Ovary (tissue), 9 donors: ENCODE measurements around the gene UBA52. TPM values are rescaled to one million over a fixed set of nuclear protein-coding genes. Genes with fewer than 3 reads are reported as not detected.

Experiments used
- DNase-seq, 5 donors: peaks; one replicate each; pipeline ENCODE4 v3.0.0-alpha.2; 2019 to 2020
- H3K27ac ChIP-seq, 2 donors: fragments of 200-600 bp; one replicate each; pipeline versions ENCODE4 v1.5.1 to v1.8.0; 2019 to 2022
- H3K27me3 ChIP-seq: fragments of 200-600 bp; one replicate; pipeline ENCODE4 v1.8.0; 2022
- H3K36me3 ChIP-seq: fragments of 200-600 bp; sonication (generic); one replicate; pipeline ENCODE4 v1.5.1; 2019
- H3K4me1 ChIP-seq: one replicate; pipeline ENCODE4 v1.8.1; 2013; ENCODE audit warnings: mild to moderate bottlenecking, moderate library complexity; ENCODE audit not compliant: insufficient read depth
- H3K4me3 ChIP-seq: fragments of 200-600 bp; sonication (generic); one replicate; pipeline ENCODE4 v1.5.1; 2017
- H3K9me3 ChIP-seq, 2 donors: fragments of 200-600 bp in 1 of 2; sonication (generic) in 1 of 2; one replicate each; pipeline versions ENCODE4 v1.5.1 to v1.8.1; 2013 to 2019; ENCODE audit warnings: mild to moderate bottlenecking in 1 of 2, moderate library complexity in 1 of 2
- EP300 ChIP-seq: sonication (generic); formaldehyde crosslinking; IDR thresholded peaks from one replicate; pipeline ENCODE4 v1.6.1; 2017; ENCODE audit warnings: antibody characterized with exemption
- POLR2A ChIP-seq: fragments of 450-650 bp; IDR thresholded peaks from one replicate; pipeline ENCODE4 v1.6.1; 2017; ENCODE audit warnings: antibody characterized with exemption, mild to moderate bottlenecking, moderate library complexity
- WGBS, 3 donors: extraction: QIAGEN DNeasy Blood & Tissue Kit in 1 of 3; methylation state at CpG; one replicate each; pipeline versions ENCODE4 v1.1.5 to v1.1.7; 2013 to 2017; 5-methylcytosine and 5-hydroxymethylcytosine counted together
- intact Hi-C, 4 donors: fragments of 100-400 bp; cut with DNase I; formaldehyde crosslinking; loops; one replicate each; pipeline versions ENCODE4 v1.11.0 to v1.15.1; 2022 to 2023
- polyA plus RNA-seq, 2 donors: library from polyadenylated mRNA; stranded (reverse); fragments of 200-250 nt in 1 of 2; fragments of 350-450 nt in 1 of 2; fragmentation: Illumina TruSeq in 1 of 2; extraction: RNeasy Lipid Tissue Mini Kit (QIAGEN cat#74804) in 1 of 2; gene quantifications; one replicate each; pipeline ENCODE4 v1.2.3, GENCODE V29; 2013 to 2014
- total RNA-seq, 7 donors: library from RNA; depleted of rRNA in 2 of 7; stranded (reverse); fragments of >200 nt in 2 of 7; fragmentation: NEBNext Ultra II Directional in 3 of 7; extraction: Animal tissue kit (Norgen Biotek cat#: 25700) in 3 of 7; gene quantifications; one replicate each; pipeline versions ENCODE4 v1.1.0 to v1.2.4, GENCODE V29; 2016 to 2023
- TF ChIP-seq, protein P1 (sequence below), 3 donors: fragments of 450-650 bp in 2 of 3; fragments of 200-600 bp in 1 of 3; IDR thresholded peaks; one replicate each; pipeline versions ENCODE4 v1.5.1 to v1.8.0; 2016 to 2022; ENCODE audit warnings: antibody characterized with exemption in 3 of 3, mild to moderate bottlenecking in 1 of 3
- donor health status: DM: no; HTN: no; CAD: no; lungs with moderate emphysema.
- donor health status: DM: no; HTN: no; CAD: no.
- donor health status: Bipolar disorder and iron deficiency.
- donor health status: DM: yes; HTN: yes; CAD: no.
- donor health status: DM: no; HTN: no; CAD: no.
- donor health status: DM: yes; HTN: yes; CAD: no.

The UBA52 gene
- total and polyA plus RNA-seq, 9 donors = 1,269 to 1,882 (median 1,409) TPM

DNA sequence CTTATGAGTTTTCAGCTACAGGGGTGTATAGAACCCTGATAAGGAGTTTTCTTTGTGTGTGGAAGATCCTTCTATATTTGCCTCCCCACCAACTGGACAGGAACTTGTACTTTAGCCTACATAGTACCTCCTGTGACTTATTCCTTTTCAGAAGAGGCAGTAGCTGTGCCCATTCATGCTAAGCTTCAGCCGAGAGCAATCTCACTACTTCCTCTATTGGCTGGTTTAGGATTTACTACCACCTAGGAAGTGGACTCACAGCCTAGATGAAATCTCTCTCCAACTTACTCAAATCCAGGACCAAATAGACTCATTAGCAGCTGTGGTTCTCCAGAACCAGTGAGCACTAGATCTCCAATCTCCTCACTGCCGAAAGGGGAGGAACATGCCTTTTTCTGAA is 14.6 kb downstream of the UBA52 start:
- TF ChIP-seq EP300 = no peak
- TF ChIP-seq POLR2A = no peak
- TF ChIP-seq, protein P1, sequence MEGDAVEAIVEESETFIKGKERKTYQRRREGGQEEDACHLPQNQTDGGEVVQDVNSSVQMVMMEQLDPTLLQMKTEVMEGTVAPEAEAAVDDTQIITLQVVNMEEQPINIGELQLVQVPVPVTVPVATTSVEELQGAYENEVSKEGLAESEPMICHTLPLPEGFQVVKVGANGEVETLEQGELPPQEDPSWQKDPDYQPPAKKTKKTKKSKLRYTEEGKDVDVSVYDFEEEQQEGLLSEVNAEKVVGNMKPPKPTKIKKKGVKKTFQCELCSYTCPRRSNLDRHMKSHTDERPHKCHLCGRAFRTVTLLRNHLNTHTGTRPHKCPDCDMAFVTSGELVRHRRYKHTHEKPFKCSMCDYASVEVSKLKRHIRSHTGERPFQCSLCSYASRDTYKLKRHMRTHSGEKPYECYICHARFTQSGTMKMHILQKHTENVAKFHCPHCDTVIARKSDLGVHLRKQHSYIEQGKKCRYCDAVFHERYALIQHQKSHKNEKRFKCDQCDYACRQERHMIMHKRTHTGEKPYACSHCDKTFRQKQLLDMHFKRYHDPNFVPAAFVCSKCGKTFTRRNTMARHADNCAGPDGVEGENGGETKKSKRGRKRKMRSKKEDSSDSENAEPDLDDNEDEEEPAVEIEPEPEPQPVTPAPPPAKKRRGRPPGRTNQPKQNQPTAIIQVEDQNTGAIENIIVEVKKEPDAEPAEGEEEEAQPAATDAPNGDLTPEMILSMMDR (IDR thresholded peaks at IDR 0.05) = no peak
- intact Hi-C loops = loop anchor here in 1 of 4 donors (5.0 kb wide), 2 partner anchors 119 to 134 kb away; no protein-coding TSS in a partner anchor
- 38 to 56% (median 42%) methylated on average over 2 of the region's 2 CpGs for WGBS, 3 donors
- H3K4me1 ChIP-seq = peaks cover 18% of the 10 kb centered on the region
- no peak for DNase-seq
- H3K27me3 ChIP-seq = no peaks in the 10 kb centered on the region
- no peaks in the 10 kb centered on the region for H3K9me3 ChIP-seq
- H3K36me3 ChIP-seq = no peaks in the 10 kb centered on the region
- H3K4me3 ChIP-seq = no peak overlapping the region
- H3K27ac ChIP-seq = no peak overlapping the region

DNA sequence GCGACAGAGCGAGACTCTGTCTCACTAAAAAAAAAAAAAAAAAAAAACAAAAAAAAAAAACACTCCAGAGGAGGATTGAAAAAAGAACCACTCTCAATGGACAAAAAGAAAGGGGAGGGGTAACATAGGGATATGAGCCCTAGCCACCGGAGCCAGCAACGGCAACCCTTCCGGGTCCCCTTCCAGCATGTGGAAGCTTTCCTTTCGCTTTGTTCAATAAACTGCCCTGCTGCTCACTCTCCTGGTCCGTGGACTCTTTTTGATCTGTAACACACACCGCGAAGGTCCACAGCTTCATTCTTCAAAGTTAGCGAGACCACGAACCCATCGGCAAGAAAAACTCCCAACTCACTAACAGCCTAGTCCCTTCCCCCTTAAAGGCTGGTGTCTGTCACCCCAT is 15.9 kb downstream of the UBA52 start:
- Histone ChIP-seq H3K27me3 (no peaks in the 10 kb centered on the region), H3K27ac (no peak overlapping the region), H3K4me3 (no peak overlapping the region), H3K9me3 (no peaks in the 10 kb centered on the region), H3K36me3 (no peaks in the 10 kb centered on the region), H3K4me1 (peaks cover 18% of the 10 kb centered on the region)
- intact Hi-C loops = loop anchor here in 1 of 4 donors (5.0 kb wide), 2 partner anchors 120 to 135 kb away; no protein-coding TSS in a partner anchor
- WGBS, 3 donors = 82 to 92% (median 85%) methylated on average over 12 of the region's 12 CpGs
- no peak for DNase-seq
- no peak for TF ChIP-seq POLR2A
- no peak for TF ChIP-seq EP300
- TF ChIP-seq, protein P1 (IDR thresholded peaks at IDR 0.05) = no peak

DNA sequence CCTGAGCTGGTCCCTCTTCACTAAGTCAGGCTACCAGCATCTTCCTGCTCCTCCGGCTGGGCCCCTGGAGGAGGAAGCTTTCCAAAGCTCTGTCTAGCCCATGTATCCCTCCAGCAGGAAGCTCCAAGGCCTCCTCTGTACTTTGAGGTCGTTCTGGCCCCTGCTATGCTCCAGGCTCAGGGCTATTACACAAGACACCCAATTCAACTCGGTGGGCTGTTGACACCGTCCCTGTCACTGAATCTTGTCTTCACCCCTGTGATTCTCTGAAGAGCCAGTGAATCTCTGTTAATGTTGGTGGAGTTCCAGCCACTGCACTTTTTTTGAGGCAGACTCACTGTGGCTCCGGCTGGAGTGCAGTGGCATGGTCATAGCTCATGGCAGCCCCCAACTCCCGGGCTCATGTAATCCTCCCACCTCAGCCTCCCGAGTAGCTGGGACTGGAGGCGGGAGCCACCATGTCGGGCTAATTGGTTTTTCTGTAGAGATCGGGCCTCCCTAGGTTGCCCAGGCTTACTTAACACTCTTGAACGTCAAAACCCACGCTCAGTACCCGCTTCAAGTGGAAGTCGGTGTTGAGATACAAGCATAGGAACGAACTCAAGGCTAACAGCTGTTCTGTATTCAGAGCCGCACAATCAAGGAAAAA is 16.4 kb downstream of the UBA52 start:
- Histone ChIP-seq H3K4me3 (peak overlapping the region; percentile 68), H3K27ac (peak overlapping the region; percentile 1 to 72), H3K27me3 (no peaks in the 10 kb centered on the region), H3K36me3 (no peaks in the 10 kb centered on the region), H3K9me3 (no peaks in the 10 kb centered on the region), H3K4me1 (peaks cover 18% of the 10 kb centered on the region)
- no peak for DNase-seq
- intact Hi-C loops = loop anchor here in 1 of 4 donors (5.0 kb wide), 2 partner anchors 121 to 136 kb away; no protein-coding TSS in a partner anchor
- WGBS, 3 donors = 11 to 18% (median 14%) methylated on average over 16 of the region's 16 CpGs
- no peak for TF ChIP-seq EP300
- TF ChIP-seq POLR2A = no peak
- TF ChIP-seq, protein P1 (IDR thresholded peaks at IDR 0.05) = no peak

DNA sequence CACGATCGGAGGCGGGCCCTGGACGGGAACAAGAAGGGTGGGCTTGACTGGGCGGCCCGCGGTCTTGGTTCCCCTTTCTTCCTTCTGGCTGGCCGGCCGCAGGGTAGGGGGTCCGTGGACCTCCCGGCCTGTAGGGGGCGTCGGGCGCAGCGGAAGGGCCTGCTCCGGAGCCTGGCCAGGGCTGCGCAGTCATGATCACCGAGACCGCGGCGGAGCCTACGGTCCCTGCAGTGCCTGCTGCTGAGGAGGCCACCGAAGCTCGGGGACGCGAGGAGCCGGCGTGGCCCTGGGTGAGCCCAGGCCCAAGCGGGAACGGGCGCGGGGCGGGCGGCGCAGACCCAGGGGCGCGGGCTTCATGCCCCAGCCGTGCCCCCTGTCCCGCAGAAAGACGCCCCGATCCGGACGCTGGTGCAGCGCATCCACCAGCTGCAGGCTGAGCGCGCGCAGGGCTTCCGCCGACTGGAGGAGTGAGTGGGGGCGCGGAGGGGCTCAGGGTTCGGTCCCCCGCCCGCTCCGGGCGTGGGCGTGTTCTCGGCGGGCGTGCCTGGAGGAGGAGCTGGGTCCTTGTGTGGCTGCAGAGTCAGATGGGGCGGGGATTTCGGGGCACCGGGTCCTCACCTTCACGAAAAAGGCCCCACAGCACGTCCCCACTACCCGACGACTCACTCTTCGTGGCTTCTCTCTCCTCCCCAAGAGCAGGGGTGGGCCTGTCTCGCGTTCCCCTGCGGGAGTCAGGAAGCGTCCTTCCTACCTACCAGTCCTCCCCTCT is 17.1 kb downstream of the UBA52 start, which contains the start of gene REX1BD:
TSS of gene REX1BD (plus strand) at position 188 of the 769 bp plus-strand sequence. CDS start at position 192, 4 bp downstream.
- peaks cover 19% of the 10 kb centered on the region for H3K4me1 ChIP-seq
- intact Hi-C loops = loop anchor here in 1 of 4 donors (5.0 kb wide), 2 partner anchors 121 to 136 kb away; no protein-coding TSS in a partner anchor
- H3K36me3 ChIP-seq = no peaks in the 10 kb centered on the region
- peak within 1 kb of the TSS; percentile 1 to 72 for H3K27ac ChIP-seq
- 0 to 1% (median 0%) methylated on average over 56 to 72 of the region's 72 CpGs for WGBS, 3 donors
- H3K4me3 ChIP-seq = peak within 1 kb of the TSS; percentile 68
- TF ChIP-seq EP300 (no peak), POLR2A (peak; percentile 45)
- TF ChIP-seq, protein P1 (IDR thresholded peaks at IDR 0.05) = peak; percentile 86 to 91 (median 87)
- DNase-seq = peak; percentile 81 to 90 (median 88)
- H3K27me3 ChIP-seq = no peaks in the 10 kb centered on the region
- no peaks in the 10 kb centered on the region for H3K9me3 ChIP-seq
